HEK293 (cell line): Measurements from ENCODE around the gene TMEM138.

ENCODE experiments used
- CTCF ChIA-PET: fragments of 350-600 bp; formaldehyde crosslinking; extraction: SDS; loops from one replicate; lab custom pipeline; 2021; ENCODE audit warnings: antibody characterized with exemption; lab: Yijun Ruan, JAX
- POLR2A ChIA-PET: fragments of 300-600 bp; formaldehyde crosslinking; extraction: SDS; loops from one replicate; lab custom pipeline; 2020; ENCODE audit warnings: antibody characterized with exemption, inconsistent platforms; lab: Yijun Ruan, JAX
- H3K27ac ChIP-seq: fragments of 200-500 bp; sonication (Bioruptor generic); 2 replicates; pipeline ENCODE4 v1.5.1; 2014; ENCODE audit warnings: low read depth, low read length, control low read depth, inconsistent platforms; ENCODE audit errors: extremely low read depth
- H3K36me3 ChIP-seq, 2 experiments: fragments of 200-500 bp in 1 of 2; sonication (Bioruptor generic) in 1 of 2; 1 replicate in 1 of 2; 2 replicates in 1 of 2; pipeline ENCODE4 v1.5.1; 2014 to 2017; ENCODE audit warnings: inconsistent platforms in 2 of 2, low read length in 2 of 2; ENCODE audit not compliant: control insufficient read depth in 2 of 2, insufficient read depth in 1 of 2
- H3K4me1 ChIP-seq: fragments of 200-500 bp; sonication (Bioruptor generic); 2 replicates; pipeline ENCODE4 v1.5.1; 2014; ENCODE audit warnings: mild to moderate bottlenecking, low read length, inconsistent platforms; ENCODE audit not compliant: control insufficient read depth, insufficient read depth
- H3K4me3 ChIP-seq: 2 replicates; pipeline ENCODE4 v1.5.1; 2011; ENCODE audit warnings: low read depth, mild to moderate bottlenecking, control low read depth, low read length, moderate library complexity
- H3K9me3 ChIP-seq: fragments of 200-500 bp; sonication (Bioruptor generic); 2 replicates; pipeline ENCODE4 v1.5.1; 2014; ENCODE audit warnings: low read depth, low read length, inconsistent platforms; ENCODE audit not compliant: control insufficient read depth, insufficient read depth
- FEZF1 ChIP-seq: fragments of 450-650 bp; formaldehyde crosslinking; IDR thresholded peaks from 2 replicates; pipeline ENCODE4 v1.5.1; 2016; ENCODE audit warnings: missing biosample characterization, missing genetic modification characterization
- GLI4 ChIP-seq: fragments of 450-650 bp; formaldehyde crosslinking; IDR thresholded peaks from 2 replicates; pipeline ENCODE4 v1.5.1; 2016; ENCODE audit warnings: missing biosample characterization, missing genetic modification characterization
- HOXD13 ChIP-seq: sonication (generic); formaldehyde crosslinking; IDR thresholded peaks from 2 replicates; pipeline ENCODE4 v1.8.0; 2022; ENCODE audit warnings: missing genetic modification reagents, borderline replicate concordance
- REPIN1 ChIP-seq: fragments of 450-650 bp; formaldehyde crosslinking; IDR thresholded peaks from 2 replicates; pipeline ENCODE4 v1.5.1; 2017; ENCODE audit warnings: missing biosample characterization, missing genetic modification characterization, low read depth
- ZNF121 ChIP-seq: fragments of 450-650 bp; formaldehyde crosslinking; IDR thresholded peaks from 2 replicates; pipeline ENCODE4 v1.5.1; 2016; ENCODE audit warnings: missing biosample characterization, missing genetic modification characterization
- ZNF19 ChIP-seq: fragments of 450-650 bp; formaldehyde crosslinking; IDR thresholded peaks from 2 replicates; pipeline ENCODE4; 2016; ENCODE audit warnings: missing biosample characterization, missing genetic modification characterization, low read depth
- ZNF211 ChIP-seq: fragments of 450-650 bp; formaldehyde crosslinking; IDR thresholded peaks from 2 replicates; pipeline ENCODE4 v1.5.1; 2016; ENCODE audit warnings: low read depth, missing biosample characterization, missing genetic modification characterization
- ZNF221 ChIP-seq: fragments of 450-650 bp; formaldehyde crosslinking; IDR thresholded peaks from 2 replicates; pipeline ENCODE4 v1.5.1; 2017; ENCODE audit warnings: missing biosample characterization, missing genetic modification characterization, borderline replicate concordance
- ZNF24 ChIP-seq: fragments of 450-650 bp; formaldehyde crosslinking; IDR thresholded peaks from 2 replicates; pipeline ENCODE4 v1.5.1; 2016; ENCODE audit warnings: missing biosample characterization, missing genetic modification characterization
- ZNF311 ChIP-seq: fragments of 450-650 bp; formaldehyde crosslinking; IDR thresholded peaks from 2 replicates; pipeline ENCODE4 v1.5.1; 2017; ENCODE audit warnings: missing biosample characterization, missing genetic modification characterization, borderline replicate concordance
- ZNF354C ChIP-seq: fragments of 450-650 bp; formaldehyde crosslinking; IDR thresholded peaks from 2 replicates; pipeline ENCODE4 v1.5.1; 2016; ENCODE audit warnings: missing biosample characterization, missing genetic modification characterization, low read depth, borderline replicate concordance
- ZNF394 ChIP-seq: fragments of 450-650 bp; formaldehyde crosslinking; IDR thresholded peaks from 2 replicates; pipeline ENCODE4 v1.5.1; 2016; ENCODE audit warnings: missing biosample characterization, missing genetic modification characterization, mild to moderate bottlenecking, moderate library complexity, borderline replicate concordance
- ZNF501 ChIP-seq: fragments of 450-650 bp; formaldehyde crosslinking; IDR thresholded peaks from 2 replicates; pipeline ENCODE4 v1.5.1; 2016; ENCODE audit warnings: missing biosample characterization, missing genetic modification characterization
- ZNF548 ChIP-seq: fragments of 450-650 bp; formaldehyde crosslinking; IDR thresholded peaks from 2 replicates; pipeline ENCODE4 v1.5.1; 2016; ENCODE audit warnings: missing biosample characterization, missing genetic modification characterization
- ZNF610 ChIP-seq: fragments of 450-650 bp; formaldehyde crosslinking; IDR thresholded peaks from 2 replicates; pipeline ENCODE4 v1.5.1; 2016; ENCODE audit warnings: missing biosample characterization, missing genetic modification characterization, borderline replicate concordance
- ZNF626 ChIP-seq: fragments of 450-650 bp; sonication (Bioruptor Pico); formaldehyde crosslinking; IDR thresholded peaks from 2 replicates; pipeline ENCODE4 v1.5.1; 2018; ENCODE audit warnings: missing biosample characterization, missing genetic modification characterization, inconsistent platforms
- ZNF677 ChIP-seq: fragments of 450-650 bp; IDR thresholded peaks from 2 replicates; pipeline ENCODE4 v1.5.0; 2018; ENCODE audit warnings: missing biosample characterization, mild to moderate bottlenecking, missing genetic modification characterization, moderate library complexity
- ZNF707 ChIP-seq: fragments of 450-650 bp; formaldehyde crosslinking; IDR thresholded peaks from 2 replicates; pipeline ENCODE4 v1.5.1; 2016; ENCODE audit warnings: missing biosample characterization, missing genetic modification characterization
- ZNF830 ChIP-seq: fragments of 450-650 bp; IDR thresholded peaks from 2 replicates; pipeline ENCODE4 v1.5.0; 2018; ENCODE audit warnings: missing biosample characterization, missing genetic modification characterization, low read depth, mild to moderate bottlenecking, moderate library complexity
- ZSCAN23 ChIP-seq: fragments of 450-650 bp; formaldehyde crosslinking; IDR thresholded peaks from 2 replicates; pipeline ENCODE4 v1.5.1; 2016; ENCODE audit warnings: missing biosample characterization, missing genetic modification characterization
- TF ChIP-seq, protein P1 (sequence below): fragments of 450-650 bp; formaldehyde crosslinking; IDR thresholded peaks from 2 replicates; pipeline ENCODE4 v1.5.1; 2016; ENCODE audit warnings: missing biosample characterization, missing genetic modification characterization
- TF ChIP-seq, protein P2 (sequence below): sonication (generic); formaldehyde crosslinking; IDR thresholded peaks from 2 replicates; pipeline ENCODE4 v1.8.1; 2022; ENCODE audit warnings: mild to moderate bottlenecking, moderate library complexity, missing genetic modification reagents

TMEM138 gene

DNA sequence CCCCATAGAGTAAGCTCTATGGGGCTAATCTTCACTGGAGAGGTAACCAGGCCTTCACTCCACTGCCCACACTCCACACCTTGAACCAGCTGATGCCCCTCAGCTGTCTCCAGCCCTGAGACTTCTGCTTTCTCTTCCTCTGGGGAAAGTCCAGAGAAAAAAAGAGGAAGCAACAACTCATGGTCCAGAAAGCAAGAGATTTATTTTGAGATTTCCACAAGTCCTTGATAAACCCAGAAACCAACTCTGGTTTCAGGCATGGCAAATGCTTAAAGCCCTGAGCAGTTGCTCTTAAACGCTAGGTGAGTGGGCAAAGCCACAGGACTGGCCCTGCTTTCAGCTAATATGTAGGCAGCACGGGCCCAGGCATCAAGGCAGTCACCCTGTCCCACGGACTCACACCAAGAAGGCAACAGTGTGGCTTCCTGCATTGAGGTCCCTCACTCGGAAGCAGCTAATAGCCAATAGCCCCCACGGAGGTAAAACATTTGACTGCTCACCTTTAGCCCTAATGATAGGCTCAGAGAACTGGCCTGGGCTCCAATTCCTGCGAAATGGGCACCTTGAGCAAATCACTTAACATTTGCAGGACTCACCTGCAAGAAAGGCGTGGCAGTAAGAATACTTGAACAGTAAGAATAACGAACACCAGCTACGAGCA lies 4.8 kb upstream of the TMEM138 start:
- H3K4me1 ChIP-seq = peaks cover 2% of the 10 kb centered on the region; the same call in 1 of the 2 replicates
- H3K27ac ChIP-seq = no peak overlapping the region
- H3K9me3 ChIP-seq = no peaks in the 10 kb centered on the region
- ChIA-PET POLR2A (interaction anchor here (0.7 to 1.0 kb wide), 3 partner anchors 11 to 35 kb away, joined by 3 to 4 read pairs (median 3); partner anchors contain the start of gene TMEM216), CTCF (interaction anchor here (0.5 to 9.6 kb wide), 4 partner anchors 21 to 1212 kb away, joined by 3 to 69 read pairs (median 9); no protein-coding TSS in a partner anchor)
- TF ChIP-seq ZNF121 (tag by site-specific recombination) (no peak), ZNF677 (tag by site-specific recombination) (no peak), ZNF311 (no peak), HOXD13 (CRISPR knock-in tag) (no peak), ZNF221 (no peak), ZNF548 (tag by site-specific recombination) (no peak), ZNF626 (tag by site-specific recombination) (no peak), ZNF354C (tag by site-specific recombination) (no peak), ZNF707 (tag by site-specific recombination) (no peak), ZNF211 (tag by site-specific recombination) (no peak), ZNF501 (no peak), ZNF24 (tag by site-specific recombination) (no peak), GLI4 (tag by site-specific recombination) (no peak), ZNF394 (no peak), ZNF830 (tag by site-specific recombination) (no peak), ZNF610 (tag by site-specific recombination) (no peak), ZSCAN23 (no peak), REPIN1 (tag by site-specific recombination) (no peak), ZNF19 (no peak)
- TF ChIP-seq, protein P1, sequence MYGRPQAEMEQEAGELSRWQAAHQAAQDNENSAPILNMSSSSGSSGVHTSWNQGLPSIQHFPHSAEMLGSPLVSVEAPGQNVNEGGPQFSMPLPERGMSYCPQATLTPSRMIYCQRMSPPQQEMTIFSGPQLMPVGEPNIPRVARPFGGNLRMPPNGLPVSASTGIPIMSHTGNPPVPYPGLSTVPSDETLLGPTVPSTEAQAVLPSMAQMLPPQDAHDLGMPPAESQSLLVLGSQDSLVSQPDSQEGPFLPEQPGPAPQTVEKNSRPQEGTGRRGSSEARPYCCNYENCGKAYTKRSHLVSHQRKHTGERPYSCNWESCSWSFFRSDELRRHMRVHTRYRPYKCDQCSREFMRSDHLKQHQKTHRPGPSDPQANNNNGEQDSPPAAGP (tag by site-specific recombination) = no peak
- TF ChIP-seq, all 188 proteins: peak for 0
- Histone ChIP-seq H3K36me3 (peaks cover 0 to 17% of the 10 kb centered on the region in 2 experiments; a peak in 2 of 3 replicates), H3K4me3 (no peak overlapping the region)

DNA sequence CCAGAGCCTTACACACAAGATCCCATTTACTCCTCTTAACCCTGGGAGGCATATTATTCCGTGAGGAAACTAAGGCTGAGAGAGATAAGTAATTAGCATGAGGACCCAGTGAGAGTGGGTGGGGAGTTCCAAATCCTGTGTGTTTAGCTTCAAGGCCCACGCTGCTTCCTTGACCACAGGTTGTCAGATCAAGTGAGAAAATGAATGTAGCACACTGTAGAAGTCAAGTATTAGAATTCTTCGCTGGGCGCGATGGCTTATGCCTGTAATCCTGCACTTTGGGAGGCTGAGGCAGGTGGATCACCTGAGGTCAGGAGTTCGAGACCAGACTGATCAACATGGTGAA lies 4.3 kb upstream of the TMEM138 start:
- CTCF ChIA-PET = interaction anchor here (0.5 to 9.6 kb wide), 5 partner anchors 11 to 1212 kb away, joined by 3 to 69 read pairs (median 3); no protein-coding TSS in a partner anchor
- POLR2A ChIA-PET = interaction anchor here (0.7 to 1.0 kb wide), 3 partner anchors 11 to 34 kb away, joined by 3 to 4 read pairs (median 3); partner anchors contain the start of gene TMEM216
- H3K4me3 ChIP-seq = no peak overlapping the region

More for the DNA sequence above, 4.3 kb upstream of the TMEM138 start:
- Histone ChIP-seq H3K27ac (no peak overlapping the region), H3K36me3 (peaks cover 0 to 12% of the 10 kb centered on the region in 2 experiments; a peak in 2 of 3 replicates), H3K4me1 (peaks cover 2% of the 10 kb centered on the region; the same call in 1 of the 2 replicates), H3K9me3 (no peaks in the 10 kb centered on the region)
- no peak for TF ChIP-seq FEZF1
- TF ChIP-seq, protein P2, sequence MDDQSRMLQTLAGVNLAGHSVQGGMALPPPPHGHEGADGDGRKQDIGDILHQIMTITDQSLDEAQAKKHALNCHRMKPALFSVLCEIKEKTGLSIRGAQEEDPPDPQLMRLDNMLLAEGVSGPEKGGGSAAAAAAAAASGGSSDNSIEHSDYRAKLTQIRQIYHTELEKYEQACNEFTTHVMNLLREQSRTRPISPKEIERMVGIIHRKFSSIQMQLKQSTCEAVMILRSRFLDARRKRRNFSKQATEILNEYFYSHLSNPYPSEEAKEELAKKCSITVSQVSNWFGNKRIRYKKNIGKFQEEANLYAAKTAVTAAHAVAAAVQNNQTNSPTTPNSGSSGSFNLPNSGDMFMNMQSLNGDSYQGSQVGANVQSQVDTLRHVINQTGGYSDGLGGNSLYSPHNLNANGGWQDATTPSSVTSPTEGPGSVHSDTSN = no peak
